AG10803 (cell line): Measurements from ENCODE around the gene PHKA2.

Experiments used
- DNase-seq: peaks from one replicate; pipeline ENCODE4 v3.0.0; 2010; ENCODE audit warnings: low read depth
- H3K4me3 ChIP-seq: 2 replicates; pipeline ENCODE4 v1.5.1; 2011; ENCODE audit warnings: mild to moderate bottlenecking, low read length, control low read depth
- TF ChIP-seq, protein P1 (sequence below): conservative IDR thresholded peaks from 2 replicates; pipeline ENCODE4 v1.5.1; 2011; ENCODE audit warnings: mild to moderate bottlenecking, low read length, control low read depth, inconsistent platforms

The PHKA2 gene

DNA sequence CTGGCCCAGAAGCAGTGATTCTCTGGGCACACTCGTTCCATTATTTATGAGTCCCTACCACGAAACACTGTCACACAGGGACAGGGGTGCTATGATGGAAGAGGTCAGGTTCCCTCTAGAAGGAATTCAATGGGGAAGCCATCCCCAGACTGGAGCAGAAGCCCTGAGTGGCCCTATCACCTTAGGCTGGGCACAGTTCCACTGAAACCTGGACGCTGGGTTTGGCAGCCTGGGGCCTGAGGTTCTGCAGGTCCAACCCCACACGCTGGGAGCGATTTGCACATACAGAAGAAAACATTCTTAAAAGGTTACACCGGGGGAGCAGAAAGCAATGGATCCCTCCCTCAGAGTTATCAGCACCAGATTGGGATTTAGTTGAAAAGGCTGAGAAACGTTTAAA lies 63.3 kb downstream of the PHKA2 start:
- no peak overlapping the region for H3K4me3 ChIP-seq

DNA sequence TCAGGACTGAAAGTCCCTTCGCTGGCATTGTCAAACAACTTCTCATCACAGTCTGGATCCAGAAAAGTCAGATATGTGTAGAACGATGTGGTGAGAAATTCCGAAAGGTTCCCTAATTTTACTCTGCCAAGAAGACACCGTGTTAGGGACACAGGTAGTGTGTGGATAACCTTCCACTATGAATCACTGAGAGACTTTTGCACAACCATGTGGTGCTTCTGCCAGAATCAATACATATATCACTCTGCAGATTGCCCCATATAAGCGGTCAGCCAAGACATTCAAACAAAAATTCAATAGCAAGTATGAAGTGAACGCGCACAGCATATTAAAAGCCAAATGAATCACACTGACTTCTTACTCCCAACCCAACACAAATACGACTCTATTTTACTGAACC lies 63.8 kb downstream of the PHKA2 start:
- no peak overlapping the region for H3K4me3 ChIP-seq
- TF ChIP-seq, protein P1, sequence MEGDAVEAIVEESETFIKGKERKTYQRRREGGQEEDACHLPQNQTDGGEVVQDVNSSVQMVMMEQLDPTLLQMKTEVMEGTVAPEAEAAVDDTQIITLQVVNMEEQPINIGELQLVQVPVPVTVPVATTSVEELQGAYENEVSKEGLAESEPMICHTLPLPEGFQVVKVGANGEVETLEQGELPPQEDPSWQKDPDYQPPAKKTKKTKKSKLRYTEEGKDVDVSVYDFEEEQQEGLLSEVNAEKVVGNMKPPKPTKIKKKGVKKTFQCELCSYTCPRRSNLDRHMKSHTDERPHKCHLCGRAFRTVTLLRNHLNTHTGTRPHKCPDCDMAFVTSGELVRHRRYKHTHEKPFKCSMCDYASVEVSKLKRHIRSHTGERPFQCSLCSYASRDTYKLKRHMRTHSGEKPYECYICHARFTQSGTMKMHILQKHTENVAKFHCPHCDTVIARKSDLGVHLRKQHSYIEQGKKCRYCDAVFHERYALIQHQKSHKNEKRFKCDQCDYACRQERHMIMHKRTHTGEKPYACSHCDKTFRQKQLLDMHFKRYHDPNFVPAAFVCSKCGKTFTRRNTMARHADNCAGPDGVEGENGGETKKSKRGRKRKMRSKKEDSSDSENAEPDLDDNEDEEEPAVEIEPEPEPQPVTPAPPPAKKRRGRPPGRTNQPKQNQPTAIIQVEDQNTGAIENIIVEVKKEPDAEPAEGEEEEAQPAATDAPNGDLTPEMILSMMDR = no peak
- no peak for DNase-seq

More for the DNA sequence above, 63.3 kb downstream of the PHKA2 start:
- TF ChIP-seq, protein P1 = no peak
- no peak for DNase-seq

DNA sequence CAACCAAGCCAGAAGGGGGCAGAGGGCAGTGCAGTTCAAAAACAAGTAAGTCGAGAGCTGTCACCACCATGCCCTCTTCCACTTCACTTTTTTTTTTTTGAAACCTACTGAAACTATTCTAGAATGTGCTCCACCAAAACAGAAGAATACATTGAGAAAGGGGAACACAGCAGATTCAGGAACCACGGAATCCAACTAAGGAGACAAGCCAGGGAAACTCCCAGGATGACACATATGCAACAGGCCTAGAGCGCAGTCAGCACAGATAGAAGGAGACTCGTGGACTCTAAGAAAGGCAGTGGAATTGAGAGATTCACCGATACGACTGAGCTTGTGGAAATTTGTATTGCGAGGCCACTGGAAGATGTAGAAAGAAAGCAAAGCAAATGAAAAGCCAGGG lies 66.1 kb downstream of the PHKA2 start:
- TF ChIP-seq, protein P1 = no peak
- no peak overlapping the region for H3K4me3 ChIP-seq
- DNase-seq = no peak

DNA sequence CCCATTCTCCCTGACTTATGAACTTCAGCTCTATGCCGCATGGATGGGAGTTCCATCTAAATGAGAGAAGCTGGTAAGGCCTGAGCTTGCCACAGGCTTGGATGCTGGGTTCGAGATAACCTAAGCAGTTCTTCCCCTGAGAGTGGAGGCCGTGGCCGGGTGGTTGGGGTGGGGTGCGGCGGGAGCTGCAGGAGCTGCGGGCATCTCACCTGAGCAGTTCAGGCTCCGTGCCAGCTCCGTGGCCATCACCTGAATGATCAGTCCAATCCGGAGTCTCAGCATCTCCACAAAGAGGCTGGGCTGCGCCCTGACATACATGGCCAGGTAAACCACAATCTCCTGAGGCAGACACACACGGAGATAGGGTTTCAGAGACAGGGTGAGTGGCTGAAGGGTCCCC lies 77.6 kb downstream of the PHKA2 start:
- DNase-seq = no peak
- H3K4me3 ChIP-seq = no peak overlapping the region
- TF ChIP-seq, protein P1 = no peak

DNA sequence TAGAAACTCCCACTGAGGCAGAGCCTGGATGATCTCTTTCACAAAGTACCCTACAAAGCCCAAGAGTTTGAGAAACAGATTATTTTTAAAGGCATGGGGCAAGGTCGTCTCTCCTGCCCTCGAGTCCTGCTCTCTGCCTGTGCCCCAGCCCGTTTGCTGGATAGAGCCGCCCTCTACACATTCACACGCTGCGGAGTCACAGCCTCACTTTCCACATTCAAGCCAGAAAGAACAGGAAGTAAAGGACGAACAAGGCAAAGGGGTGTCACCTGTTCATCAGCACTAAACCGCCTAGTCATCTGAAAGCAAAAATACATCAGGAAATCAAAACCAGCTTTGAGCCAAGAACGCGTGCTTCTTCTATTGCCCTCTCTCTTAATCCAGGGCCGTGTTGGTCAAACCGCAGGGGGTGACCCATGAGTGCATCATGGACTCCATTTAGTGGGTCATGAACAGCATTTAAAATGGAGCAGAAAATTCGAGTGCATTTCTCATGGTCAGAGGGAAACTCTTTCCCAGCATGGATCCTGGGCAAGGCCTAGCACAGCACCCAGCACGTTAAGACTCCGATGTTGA lies 83.4 kb downstream of the PHKA2 start:
- TF ChIP-seq, protein P1 = no peak
- no peak overlapping the region for H3K4me3 ChIP-seq
- no peak for DNase-seq

DNA sequence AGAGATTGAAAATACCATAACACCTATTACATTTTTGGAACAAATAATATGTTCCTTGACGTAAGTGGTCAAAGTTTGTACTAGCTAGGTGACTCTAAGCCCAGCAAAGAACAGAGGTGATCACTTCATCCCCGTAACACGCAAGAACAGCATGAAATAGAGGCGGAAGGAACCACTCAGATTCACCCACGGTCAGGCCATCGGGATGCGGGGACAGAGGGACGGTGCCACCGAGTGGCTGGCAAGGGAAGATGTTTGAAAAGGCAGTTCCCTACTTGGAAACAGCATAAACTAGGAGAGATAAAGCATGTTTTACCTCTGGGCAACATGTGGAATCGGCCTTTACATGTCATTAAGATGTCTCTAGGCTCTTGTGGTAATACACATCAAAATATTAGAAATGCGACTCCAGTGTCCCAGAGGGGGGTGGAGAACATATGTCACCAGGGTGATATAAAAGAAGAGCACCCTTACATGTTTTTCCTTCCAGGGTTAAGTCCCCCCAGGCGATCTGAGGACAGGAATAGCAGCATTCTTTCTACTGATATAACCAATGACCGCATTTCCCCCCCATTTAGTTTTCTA lies 84.0 kb downstream of the PHKA2 start:
- no peak for DNase-seq
- TF ChIP-seq, protein P1 = 0 out of 2 replicates have a peak, but pooled peaks have one; percentile 8
- H3K4me3 ChIP-seq = no peak overlapping the region

DNA sequence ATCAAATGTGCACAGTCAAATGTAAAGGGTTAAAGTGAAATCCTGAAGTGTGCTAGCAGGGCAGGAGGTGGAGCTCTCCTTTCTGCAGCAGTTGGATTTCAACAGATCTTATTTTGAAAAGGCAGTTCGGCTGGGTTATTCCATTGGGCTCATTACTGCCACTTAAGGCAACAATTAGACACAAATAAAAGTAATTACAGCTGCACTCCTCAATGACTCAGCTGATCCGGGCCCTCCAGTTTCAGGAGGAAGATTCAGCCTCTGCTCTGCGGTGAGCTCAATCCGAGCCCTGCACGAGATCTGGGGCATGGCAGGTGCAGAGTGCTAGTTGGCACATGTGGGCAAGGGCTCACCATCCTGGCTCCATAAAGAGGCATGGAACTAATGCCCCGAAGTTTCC lies 85.4 kb downstream of the PHKA2 start:
- no peak for DNase-seq
- no peak overlapping the region for H3K4me3 ChIP-seq
- TF ChIP-seq, protein P1 = no peak
